ENCODE results near the gene NAE1. TPM values are rescaled to one million over a fixed set of nuclear protein-coding genes. Genes with fewer than 3 reads are reported as not detected.

NAE1 gene
- total RNA-seq, 4 donors from 2014 or later, result 29.7 to 36.4 (median 35.3) TPM

DNA sequence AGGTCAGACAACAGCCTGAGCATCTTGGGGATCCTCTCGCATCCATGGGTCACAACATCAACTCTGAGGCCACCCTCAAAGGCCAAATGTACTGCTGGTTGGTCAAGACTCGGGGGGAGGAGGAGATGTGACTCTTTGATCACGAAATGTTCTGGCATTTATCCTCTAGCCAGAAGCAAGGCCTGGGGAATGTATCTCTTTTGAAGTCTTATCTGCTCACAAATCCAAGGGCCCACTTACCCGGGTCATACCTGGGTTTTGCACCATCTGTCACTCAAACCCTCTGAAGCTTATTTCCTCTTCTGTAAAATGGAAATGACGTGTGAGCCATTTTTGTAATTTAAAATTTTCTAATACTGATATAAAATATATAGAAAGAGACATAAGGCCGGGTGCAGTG lies 26.7 kb upstream of the NAE1 start:
- ATAC-seq (ENCODE audit: low FRiP score) (no peak), DNase-seq (ENCODE audit: low spot score) (no peak)
- TF ChIP-seq, protein P1, sequence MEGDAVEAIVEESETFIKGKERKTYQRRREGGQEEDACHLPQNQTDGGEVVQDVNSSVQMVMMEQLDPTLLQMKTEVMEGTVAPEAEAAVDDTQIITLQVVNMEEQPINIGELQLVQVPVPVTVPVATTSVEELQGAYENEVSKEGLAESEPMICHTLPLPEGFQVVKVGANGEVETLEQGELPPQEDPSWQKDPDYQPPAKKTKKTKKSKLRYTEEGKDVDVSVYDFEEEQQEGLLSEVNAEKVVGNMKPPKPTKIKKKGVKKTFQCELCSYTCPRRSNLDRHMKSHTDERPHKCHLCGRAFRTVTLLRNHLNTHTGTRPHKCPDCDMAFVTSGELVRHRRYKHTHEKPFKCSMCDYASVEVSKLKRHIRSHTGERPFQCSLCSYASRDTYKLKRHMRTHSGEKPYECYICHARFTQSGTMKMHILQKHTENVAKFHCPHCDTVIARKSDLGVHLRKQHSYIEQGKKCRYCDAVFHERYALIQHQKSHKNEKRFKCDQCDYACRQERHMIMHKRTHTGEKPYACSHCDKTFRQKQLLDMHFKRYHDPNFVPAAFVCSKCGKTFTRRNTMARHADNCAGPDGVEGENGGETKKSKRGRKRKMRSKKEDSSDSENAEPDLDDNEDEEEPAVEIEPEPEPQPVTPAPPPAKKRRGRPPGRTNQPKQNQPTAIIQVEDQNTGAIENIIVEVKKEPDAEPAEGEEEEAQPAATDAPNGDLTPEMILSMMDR (IDR thresholded peaks at IDR 0.05), result no peak

DNA sequence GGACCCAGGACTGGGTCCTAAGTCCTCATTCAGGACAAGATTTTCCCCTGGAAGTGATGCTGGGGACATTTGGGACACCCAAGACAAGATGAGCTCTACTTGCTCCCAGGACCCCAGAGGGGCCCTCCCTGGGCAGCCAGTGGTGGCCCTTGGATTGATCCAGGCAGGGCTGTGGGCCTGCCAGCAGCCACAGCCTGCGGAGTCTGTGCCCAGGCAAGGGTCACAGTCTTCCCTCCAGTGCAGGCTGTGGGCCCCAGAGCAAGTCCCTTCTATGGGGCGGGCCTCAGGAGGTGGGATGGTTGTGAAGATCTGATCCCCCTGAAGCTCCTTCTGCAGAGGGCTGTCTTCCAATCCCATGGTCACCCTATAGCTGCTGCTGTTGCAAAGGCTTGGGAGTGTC lies 26.0 kb upstream of the NAE1 start:
- no peak for ATAC-seq (ENCODE audit: low FRiP score)
- TF ChIP-seq, protein P1 (IDR thresholded peaks at IDR 0.05), result no peak
- no peak for DNase-seq (ENCODE audit: low spot score)

DNA sequence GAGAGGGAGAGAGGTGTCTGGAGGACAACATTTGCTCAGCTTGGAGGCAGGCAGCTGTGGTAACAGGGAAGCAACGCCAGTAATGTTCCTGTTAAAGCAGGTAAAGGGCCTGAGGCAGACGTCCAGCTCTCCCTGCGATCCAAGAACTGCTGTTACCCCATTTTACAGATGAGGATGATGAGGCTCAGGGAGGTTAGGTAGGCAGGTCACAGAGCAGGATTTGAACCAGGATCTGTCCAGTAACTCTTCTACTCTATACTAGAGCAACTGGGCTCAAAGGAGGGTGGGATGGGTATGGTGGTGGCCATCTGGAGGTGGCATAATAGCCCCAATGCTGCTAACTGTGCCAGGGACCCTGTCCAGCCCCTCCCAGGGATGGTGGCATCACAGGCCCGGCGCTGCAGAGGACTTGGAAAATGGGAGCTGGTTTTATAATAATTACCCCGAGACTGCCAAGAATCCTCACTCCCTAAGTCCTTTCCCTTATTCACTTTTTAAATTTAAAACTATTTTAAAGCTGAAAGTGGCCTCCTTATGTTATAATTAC lies 25.5 kb upstream of the NAE1 start:
- ATAC-seq (ENCODE audit: low FRiP score), result no peak
- TF ChIP-seq, protein P1 (IDR thresholded peaks at IDR 0.05), result no peak
- no peak for DNase-seq (ENCODE audit: low spot score)

DNA sequence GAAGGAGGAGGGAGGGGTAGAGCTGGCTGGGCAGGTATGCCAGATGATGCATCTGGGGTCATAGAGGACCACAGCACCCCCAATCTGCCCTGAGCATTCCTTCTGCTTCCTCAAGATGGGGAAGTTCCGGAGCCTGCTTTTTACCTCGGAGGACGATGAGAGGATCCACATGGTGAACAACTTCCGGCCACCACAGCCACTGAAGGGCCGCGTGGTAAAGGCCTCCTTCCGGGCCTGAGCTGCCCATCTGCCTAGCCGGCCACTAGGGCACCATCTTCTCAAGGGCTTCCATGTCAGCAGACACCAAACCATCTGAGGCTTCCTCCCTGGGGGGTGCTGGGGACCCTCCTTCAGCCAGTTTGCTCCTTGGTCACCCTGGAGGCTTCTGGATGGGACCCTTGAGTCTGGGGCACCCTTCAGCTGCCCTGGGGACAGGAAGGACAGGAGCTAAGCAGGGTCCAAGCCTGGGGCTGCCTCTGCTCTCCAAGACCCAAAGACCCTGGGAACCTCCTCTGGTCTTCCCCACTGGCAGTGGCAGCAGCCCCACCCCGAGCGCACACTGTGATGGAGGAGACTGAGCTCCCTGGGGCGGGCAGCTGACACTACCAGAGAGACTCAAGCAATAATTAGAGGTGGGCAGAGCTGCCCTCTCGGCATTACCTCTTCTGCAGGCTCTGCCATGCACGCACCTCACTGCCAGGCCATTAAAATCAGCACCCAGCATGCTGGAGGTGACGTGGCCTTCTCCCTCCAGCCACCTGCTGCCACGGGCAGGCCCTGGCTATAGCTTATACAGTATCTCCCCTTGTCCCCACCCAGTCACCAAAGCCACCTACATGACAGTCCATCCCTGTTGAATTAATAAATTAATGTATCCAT lies 22.7 kb upstream of the NAE1 start:
- DNase-seq (ENCODE audit: low spot score) (no peak), ATAC-seq (ENCODE audit: low FRiP score) (no peak)
- TF ChIP-seq, protein P1 (IDR thresholded peaks at IDR 0.05), result no peak

DNA sequence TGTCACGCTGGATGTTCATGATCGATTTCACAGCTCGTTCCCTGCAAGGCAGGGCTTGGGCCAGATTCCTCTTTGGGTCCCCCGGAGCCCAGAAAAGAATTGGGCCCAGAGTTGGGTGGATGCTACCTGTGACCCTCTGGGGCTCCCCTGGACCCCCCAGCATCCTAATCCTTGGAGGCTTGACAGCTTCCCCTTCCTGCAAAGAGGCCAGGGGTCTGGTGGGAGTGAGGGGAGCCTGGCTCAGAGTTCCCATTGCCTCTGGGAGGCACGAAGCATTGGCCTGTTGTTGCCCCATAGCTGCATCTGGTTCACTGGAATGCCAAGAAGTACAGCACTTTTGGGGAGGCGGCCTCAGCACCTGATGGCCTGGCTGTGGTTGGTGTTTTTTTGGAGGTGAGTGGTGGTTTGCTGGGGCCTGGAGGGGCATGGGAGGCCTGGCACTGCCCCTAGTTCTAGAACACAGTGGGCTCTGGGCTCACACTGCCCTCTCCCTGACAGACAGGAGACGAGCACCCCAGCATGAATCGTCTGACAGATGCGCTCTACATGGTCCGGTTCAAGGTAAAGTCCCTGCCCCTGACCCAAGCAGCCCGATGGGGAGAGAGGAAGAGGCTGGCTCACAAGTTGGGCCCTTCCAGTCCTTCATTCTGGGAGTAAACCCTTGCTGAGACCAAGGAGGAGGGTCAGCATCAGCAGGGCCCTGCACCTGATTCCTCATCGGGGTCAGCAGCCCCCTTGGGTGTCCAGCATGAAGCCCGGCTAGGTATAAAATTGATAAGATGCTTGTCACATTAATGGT lies 20.6 kb upstream of the NAE1 start:
- TF ChIP-seq, protein P1 (IDR thresholded peaks at IDR 0.05), result no peak
- no peak for DNase-seq (ENCODE audit: low spot score)
- no peak for ATAC-seq (ENCODE audit: low FRiP score)

DNA sequence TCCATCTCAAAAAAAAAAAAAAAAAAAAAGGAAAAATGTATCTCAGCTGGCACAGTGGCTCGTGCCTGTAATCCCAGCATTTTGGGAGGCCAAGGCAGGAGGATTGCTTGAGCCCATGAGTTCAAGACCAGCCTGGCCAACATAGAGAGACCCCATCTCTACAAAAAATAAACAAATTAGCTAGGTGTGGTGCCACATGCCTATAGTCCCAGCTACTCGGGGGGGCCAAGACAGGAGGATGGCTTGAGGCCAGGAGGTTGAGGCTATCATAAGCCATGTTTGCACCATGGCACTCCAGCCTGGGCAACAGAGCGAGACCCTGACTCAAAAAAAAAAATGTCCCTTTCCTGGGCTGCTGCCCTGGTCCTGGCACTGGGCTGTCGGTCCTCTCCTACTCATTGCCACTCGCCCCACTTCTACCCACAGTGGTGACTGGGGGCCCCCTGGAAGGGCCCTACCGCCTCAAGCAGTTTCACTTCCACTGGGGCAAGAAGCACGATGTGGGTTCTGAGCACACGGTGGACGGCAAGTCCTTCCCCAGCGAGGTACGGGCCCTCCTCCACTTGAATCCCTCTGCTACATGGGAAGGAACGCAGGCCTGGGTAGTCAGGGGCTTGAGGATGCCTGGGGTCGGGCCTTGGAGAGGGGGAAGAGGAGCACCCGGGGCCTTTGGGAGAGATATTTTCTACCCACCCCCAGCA lies 19.5 kb upstream of the NAE1 start:
- no peak for ATAC-seq (ENCODE audit: low FRiP score)
- DNase-seq (ENCODE audit: low spot score), result no peak
- TF ChIP-seq, protein P1 (IDR thresholded peaks at IDR 0.05), result no peak

Measured in omental fat pad (tissue), 4 donors.